Astrocyte (in vitro differentiated cells and primary cell): ENCODE data around the gene ZNF74.

Source experiments
- EZH2 ChIP-seq: IDR thresholded peaks from 2 replicates; pipeline ENCODE4 v1.6.1; 2012; ENCODE audit warnings: mild to moderate bottlenecking, low read length, inconsistent platforms; ENCODE audit not compliant: insufficient read depth
- TF ChIP-seq, protein P1 (sequence below): IDR thresholded peaks from 2 replicates; pipeline ENCODE4 v1.5.1; 2011; ENCODE audit warnings: low read depth, mild to moderate bottlenecking, inconsistent platforms, low read length, moderate library complexity; ENCODE audit not compliant: insufficient read depth

DNA sequence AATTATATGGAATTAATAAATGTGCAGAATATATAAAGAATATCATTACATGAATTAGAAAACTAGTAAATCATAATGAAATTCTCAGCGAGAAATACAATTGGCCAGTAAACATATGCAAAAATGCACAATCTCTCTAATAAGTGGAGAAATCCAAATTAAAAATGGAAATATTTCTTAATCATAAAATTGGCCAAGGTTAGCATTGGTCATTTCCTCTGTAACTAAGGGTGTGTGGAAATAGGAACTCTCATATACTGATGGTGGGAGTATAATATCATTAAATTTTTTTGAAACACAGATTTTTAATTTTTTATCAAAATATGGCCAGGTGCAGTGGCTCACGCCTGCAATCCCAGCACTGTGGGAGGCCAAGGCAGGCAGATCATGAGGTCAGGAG lies 7.6 kb upstream of the ZNF74 start:
- TF ChIP-seq, protein P1, sequence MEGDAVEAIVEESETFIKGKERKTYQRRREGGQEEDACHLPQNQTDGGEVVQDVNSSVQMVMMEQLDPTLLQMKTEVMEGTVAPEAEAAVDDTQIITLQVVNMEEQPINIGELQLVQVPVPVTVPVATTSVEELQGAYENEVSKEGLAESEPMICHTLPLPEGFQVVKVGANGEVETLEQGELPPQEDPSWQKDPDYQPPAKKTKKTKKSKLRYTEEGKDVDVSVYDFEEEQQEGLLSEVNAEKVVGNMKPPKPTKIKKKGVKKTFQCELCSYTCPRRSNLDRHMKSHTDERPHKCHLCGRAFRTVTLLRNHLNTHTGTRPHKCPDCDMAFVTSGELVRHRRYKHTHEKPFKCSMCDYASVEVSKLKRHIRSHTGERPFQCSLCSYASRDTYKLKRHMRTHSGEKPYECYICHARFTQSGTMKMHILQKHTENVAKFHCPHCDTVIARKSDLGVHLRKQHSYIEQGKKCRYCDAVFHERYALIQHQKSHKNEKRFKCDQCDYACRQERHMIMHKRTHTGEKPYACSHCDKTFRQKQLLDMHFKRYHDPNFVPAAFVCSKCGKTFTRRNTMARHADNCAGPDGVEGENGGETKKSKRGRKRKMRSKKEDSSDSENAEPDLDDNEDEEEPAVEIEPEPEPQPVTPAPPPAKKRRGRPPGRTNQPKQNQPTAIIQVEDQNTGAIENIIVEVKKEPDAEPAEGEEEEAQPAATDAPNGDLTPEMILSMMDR, result no peak
- TF ChIP-seq EZH2, result no peak
